ENCODE data around the gene IGLL5.

IGLL5 gene

GRCh38 chr22:22938672-22939587 lies 51.3 kb downstream of the IGLL5 start:
- no peak for DNase-seq (ENCODE audit: low read depth)

DNA sequence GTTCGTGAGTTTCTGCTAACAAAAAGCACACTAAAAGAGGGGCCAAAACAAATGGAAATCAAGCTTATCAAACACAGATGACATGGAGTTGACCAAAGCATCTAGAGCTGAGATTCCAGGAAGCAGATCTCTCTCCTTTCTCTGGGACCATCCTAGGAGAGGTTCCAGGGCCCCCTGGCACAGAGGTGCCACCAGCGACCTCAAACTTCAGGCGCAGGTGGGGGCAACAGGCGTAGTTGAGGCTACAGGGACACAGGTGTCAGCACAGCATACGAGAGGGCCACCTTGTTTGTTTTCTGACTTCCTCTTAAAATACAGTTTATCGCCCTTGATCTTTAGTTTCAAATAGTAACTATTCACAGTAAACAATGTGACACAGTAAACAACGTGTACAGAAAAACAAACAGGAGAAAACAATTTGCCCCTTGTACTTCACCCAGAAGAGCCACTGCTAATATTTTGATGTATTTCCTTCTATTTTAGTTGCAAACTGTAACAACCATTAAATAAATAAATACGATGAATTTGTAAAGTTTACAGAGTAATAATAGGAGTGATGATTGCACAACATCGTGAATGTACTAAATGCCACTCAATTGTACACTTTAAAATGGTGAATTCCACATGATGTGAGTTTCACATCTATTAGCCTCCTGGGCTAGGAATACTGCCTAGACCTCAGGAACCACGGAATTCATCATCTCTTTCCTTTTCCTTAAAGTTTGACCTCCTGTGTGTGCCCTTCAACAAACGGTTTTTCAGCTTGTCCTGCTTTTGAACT lies 52.2 kb downstream of the IGLL5 start:
- DNase-seq (ENCODE audit: low read depth) = no peak

GRCh38 chr22:22940961-22941605 lies 53.5 kb downstream of the IGLL5 start:
- DNase-seq (ENCODE audit: low read depth) = no peak

GRCh38 chr22:22941831-22942510 lies 54.4 kb downstream of the IGLL5 start:
- DNase-seq (ENCODE audit: low read depth) = no peak

GRCh38 chr22:22942511-22943329 lies 55.1 kb downstream of the IGLL5 start:
- DNase-seq (ENCODE audit: low read depth) = no peak

DNA sequence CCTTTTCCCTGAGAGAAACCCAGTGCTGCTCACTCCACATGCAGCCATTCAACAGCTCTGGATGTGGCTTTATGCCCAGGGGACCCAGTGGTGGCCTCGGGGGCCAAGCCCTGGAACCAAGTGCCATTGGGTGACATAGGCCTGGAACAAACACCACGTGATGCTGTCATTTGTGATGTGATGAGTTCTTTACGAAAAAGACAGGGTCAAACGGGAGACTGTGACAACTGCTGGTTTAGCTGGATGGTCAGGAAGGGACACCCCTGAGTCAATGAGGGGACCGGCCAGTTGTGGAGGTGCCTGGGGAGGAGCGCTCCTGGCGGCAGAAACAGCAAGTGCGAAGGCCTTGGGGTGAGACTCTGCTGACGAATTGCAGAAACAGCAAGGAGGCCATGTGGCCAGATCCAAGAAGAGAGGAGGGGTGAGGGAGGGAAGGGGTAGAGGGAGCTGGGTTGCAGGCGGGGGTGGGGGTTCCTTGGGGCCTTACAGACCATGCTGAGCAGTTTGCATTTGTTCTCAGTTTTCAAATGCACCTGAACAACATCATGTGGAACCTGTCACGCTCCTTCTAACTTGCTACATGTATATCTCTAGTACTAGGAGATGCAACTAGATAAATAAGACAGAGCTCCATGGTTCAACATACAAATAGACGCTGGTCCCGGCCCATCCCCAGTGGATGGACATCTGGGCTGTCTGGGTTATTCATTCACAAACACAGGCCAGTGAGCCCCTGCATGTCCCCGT lies 56.1 kb downstream of the IGLL5 start:
- no peak for DNase-seq (ENCODE audit: low read depth)

GRCh38 chr22:22944268-22944985 lies 56.8 kb downstream of the IGLL5 start:
- DNase-seq (ENCODE audit: low read depth) = no peak

DNA sequence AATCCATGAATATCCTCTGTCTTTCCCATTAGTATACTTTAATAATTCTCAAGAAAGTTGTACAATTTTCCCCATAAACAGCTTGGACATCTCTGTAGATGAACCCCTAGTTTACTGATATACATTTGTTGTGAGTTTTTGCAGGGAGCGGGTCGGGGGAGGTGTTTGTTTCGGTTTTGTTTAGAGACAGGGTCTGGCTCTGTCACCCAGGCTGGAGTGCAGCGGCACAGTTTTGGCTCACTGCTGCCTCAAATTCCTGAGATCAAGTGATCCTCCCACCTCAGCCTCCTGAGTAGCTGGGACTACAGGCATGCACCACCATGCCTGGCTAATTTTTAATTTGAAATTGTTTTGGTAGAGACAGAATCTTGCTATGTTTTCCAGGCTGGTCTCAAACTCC lies 57.6 kb downstream of the IGLL5 start:
- no peak for DNase-seq (ENCODE audit: low read depth)
